Transverse colon (tissue), 3 donors: ENCODE data around the gene TLX2.

Source experiments
- CTCF ChIP-seq, 5 experiments: fragments of 200-600 bp in 3 of 5; fragments of 450-650 bp in 2 of 5; sonication (generic) in 3 of 5; IDR thresholded peaks; 1 replicate in 2 of 5; 2 replicates in 3 of 5; pipeline ENCODE4 v1.5.1; 2016 to 2017; ENCODE audit warnings: antibody characterized with exemption in 5 of 5, inconsistent platforms in 3 of 5, mild to moderate bottlenecking in 2 of 5, moderate library complexity in 1 of 5
- EP300 ChIP-seq: sonication (generic); formaldehyde crosslinking; IDR thresholded peaks from one replicate; pipeline ENCODE4 v1.6.1; 2017; ENCODE audit warnings: antibody characterized with exemption, low read depth
- POLR2A ChIP-seq: fragments of 450-650 bp; IDR thresholded peaks from one replicate; pipeline ENCODE4 v1.6.1; 2016; ENCODE audit warnings: antibody characterized with exemption, mild to moderate bottlenecking, moderate library complexity

GRCh38 chr2:74532222-74532621 lies 18.0 kb downstream of the TLX2 start:
- TF ChIP-seq CTCF (IDR thresholded peaks at IDR 0.05) (peak in 4 of 5 experiments; percentile 13 to 35 (median 20)), POLR2A (no peak), EP300 (no peak)
